Colonic mucosa (tissue), 4 donors: ENCODE data around the gene TXNDC15. TPM values are rescaled to one million over a fixed set of nuclear protein-coding genes. Genes with fewer than 3 reads are reported as not detected.
"Not testable (repeated sequence)": the region's sequence is repeated elsewhere in the genome, so short reads cannot be mapped to it uniquely, and the experiment has no call there.

ENCODE experiments used
- DNase-seq: peaks from one replicate; pipeline ENCODE4 v3.0.0-alpha.2; 2020
- H3K27ac ChIP-seq: fragments of 200-600 bp; one replicate; pipeline ENCODE4 v1.8.0; 2021
- H3K27me3 ChIP-seq: fragments of 200-600 bp; one replicate; pipeline ENCODE4 v1.8.0; 2021
- H3K36me3 ChIP-seq: fragments of 200-600 bp; one replicate; pipeline ENCODE4 v1.8.0; 2021
- H3K4me1 ChIP-seq: fragments of 200-600 bp; one replicate; pipeline ENCODE4 v1.8.0; 2021; ENCODE audit warnings: mild to moderate bottlenecking
- H3K4me3 ChIP-seq: fragments of 200-600 bp; one replicate; pipeline ENCODE4 v1.8.0; 2021
- H3K9ac ChIP-seq, 2 donors: one replicate each; pipeline ENCODE4 v1.7.0; 2013; ENCODE audit warnings: control low read depth in 2 of 2, low read depth in 2 of 2, low read length in 2 of 2
- H3K9me3 ChIP-seq: fragments of 200-600 bp; one replicate; pipeline ENCODE4 v1.8.0; 2021
- intact Hi-C: fragments of 100-400 bp; cut with DNase I; formaldehyde crosslinking; loops from one replicate; pipeline ENCODE4 v1.14.1; 2022
- total RNA-seq, 2 donors: library from RNA; stranded (reverse); fragmentation: NEBNext Ultra II Directional in 1 of 2; extraction: Animal tissue kit (Norgen Biotek cat#: 25700) in 1 of 2; gene quantifications; one replicate each; pipeline ENCODE4 v1.2.1, GENCODE V29; 2021
- TF ChIP-seq, protein P1 (sequence below): fragments of 200-600 bp; IDR thresholded peaks from one replicate; pipeline ENCODE4 v1.8.0; 2022; ENCODE audit warnings: antibody characterized with exemption, mild to moderate bottlenecking
- donor health status: healthy.
- donor health status: DM: no; HTN: no; CAD: no.
- donor health status: DM: no; HTN: no; CAD: no.

The TXNDC15 gene
- total RNA-seq, 2 donors from 2014 or later = 30.7 to 31.8 TPM

DNA sequence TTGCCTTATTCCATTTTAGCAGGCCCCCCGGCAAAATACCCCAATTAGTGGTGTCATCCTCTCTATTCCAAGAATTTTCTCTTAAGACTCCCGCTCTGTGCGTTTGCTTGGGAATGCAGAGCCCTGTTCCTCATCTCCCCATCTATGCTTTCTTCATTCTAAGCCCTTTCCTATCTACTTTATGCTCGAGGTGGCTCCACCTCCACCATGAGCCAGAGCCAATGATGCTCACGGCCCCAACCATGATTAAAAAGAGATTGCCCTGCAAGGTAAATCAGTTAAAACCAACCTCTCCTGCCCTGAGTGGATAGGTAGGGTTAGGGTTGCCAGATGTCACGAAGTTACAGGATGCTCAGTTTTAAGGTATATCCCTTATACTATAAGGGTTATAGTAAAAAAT, 677 bp upstream of the TXNDC15 start:
- Histone ChIP-seq H3K4me1 (no peaks in the 10 kb centered on the region), H3K9ac (peak overlapping the region in 1 of 2 donors; percentile 84), H3K27me3 (no peaks in the 10 kb centered on the region), H3K36me3 (no peaks in the 10 kb centered on the region), H3K4me3 (peak overlapping the region; percentile 97), H3K27ac (peak overlapping the region; percentile 90), H3K9me3 (no peaks in the 10 kb centered on the region)
- TF ChIP-seq, protein P1, sequence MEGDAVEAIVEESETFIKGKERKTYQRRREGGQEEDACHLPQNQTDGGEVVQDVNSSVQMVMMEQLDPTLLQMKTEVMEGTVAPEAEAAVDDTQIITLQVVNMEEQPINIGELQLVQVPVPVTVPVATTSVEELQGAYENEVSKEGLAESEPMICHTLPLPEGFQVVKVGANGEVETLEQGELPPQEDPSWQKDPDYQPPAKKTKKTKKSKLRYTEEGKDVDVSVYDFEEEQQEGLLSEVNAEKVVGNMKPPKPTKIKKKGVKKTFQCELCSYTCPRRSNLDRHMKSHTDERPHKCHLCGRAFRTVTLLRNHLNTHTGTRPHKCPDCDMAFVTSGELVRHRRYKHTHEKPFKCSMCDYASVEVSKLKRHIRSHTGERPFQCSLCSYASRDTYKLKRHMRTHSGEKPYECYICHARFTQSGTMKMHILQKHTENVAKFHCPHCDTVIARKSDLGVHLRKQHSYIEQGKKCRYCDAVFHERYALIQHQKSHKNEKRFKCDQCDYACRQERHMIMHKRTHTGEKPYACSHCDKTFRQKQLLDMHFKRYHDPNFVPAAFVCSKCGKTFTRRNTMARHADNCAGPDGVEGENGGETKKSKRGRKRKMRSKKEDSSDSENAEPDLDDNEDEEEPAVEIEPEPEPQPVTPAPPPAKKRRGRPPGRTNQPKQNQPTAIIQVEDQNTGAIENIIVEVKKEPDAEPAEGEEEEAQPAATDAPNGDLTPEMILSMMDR = no peak
- intact Hi-C loops = no loop called here
- DNase-seq = no peak

DNA sequence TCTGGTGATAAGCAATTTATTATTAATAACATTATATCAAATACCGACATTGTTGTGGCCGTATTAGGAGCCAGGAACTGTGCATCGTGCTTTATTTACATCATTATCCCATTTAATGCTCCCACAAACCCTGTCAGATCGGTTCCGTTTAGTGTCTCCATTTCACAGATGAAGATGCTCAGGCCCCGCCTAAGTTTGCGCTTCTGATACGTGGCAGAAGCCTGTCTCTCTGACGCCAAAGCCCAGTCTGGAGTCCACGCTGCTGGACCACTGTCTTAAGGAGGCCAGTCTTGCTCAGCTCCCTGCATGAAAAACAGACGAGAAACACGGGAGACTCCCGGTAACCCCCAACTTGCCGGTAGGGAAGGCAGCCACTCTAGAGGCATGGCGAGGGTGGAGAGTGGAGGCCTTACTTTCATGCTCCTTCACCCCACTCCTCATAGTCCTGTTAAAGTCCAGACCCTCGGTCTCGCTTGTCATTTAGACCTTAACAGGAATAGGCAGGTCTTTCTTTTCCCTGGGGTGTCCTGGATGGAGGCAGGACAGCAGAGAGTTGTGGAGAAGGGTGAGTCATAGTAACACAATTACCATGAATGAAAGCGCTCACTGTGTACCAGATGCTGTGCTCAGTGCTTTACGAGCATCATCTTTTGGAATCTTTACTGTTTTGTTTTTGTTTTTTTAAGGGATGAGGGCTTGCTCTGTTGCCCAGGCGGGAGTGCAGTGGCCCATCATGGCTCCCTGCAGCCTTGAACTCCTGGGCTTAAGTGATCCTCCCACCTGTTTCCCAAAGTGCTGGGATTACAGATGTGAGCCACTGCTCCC, 872 bp downstream of the TXNDC15 start:
- Histone ChIP-seq H3K27ac (peak overlapping the region; percentile 90), H3K4me1 (no peaks in the 10 kb centered on the region), H3K36me3 (no peaks in the 10 kb centered on the region), H3K27me3 (no peaks in the 10 kb centered on the region), H3K9ac (peak overlapping the region; percentile 84 to 98), H3K9me3 (no peaks in the 10 kb centered on the region), H3K4me3 (peak overlapping the region; percentile 97)
- TF ChIP-seq, protein P1 = no peak
- intact Hi-C loops = no loop called here
- peak; percentile 64 for DNase-seq

DNA sequence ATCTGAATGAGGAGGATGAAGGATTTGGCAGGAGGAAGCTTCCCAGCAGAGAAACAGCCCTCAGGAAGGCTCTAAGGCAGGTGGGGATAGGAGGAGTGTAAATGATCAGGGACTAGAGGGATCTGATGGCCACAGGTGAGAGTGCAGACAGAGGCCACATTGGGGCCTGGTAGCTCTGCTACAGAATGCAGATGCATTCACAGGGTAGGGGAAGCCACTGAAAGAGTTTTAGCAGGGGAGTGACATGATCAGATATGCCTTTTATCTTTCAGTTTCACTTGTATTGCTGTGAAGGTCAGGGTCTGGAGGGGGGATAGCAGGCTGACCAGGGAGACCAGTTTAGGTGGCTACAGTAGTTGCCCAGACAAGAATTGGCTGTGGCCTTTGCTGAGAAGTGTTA, 3.0 kb downstream of the TXNDC15 start:
- intact Hi-C loops = no loop called here
- TF ChIP-seq, protein P1 = no peak

DNA sequence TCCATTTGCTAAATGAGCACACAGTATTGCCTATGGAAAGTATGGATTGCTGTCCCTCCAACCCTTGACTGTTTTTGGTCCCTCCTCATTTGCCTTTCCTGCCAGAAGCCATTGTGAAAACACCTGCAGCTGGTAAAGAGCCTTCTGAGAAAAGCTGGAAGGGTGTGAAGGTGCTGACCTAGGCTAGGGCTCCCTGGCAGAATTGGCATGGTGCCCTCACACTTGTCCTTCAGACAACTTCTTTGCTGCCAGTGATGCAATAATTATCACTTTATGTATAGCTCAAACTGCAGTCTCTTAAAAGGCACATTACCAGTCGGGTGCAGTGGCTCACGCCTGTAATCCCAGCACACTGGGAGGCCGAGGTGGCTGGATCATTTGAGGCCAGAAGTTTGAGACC, 4.2 kb downstream of the TXNDC15 start:
- Histone ChIP-seq H3K27ac (no peak overlapping the region), H3K9ac (no peak overlapping the region), H3K36me3 (no peaks in the 10 kb centered on the region), H3K4me3 (no peak overlapping the region), H3K9me3 (no peaks in the 10 kb centered on the region), H3K4me1 (no peaks in the 10 kb centered on the region), H3K27me3 (no peaks in the 10 kb centered on the region)
- DNase-seq = peak; percentile 34
- intact Hi-C loops = loop anchor here (2.0 kb wide), 1 partner anchor 22 kb away; no protein-coding TSS in a partner anchor
- TF ChIP-seq, protein P1 = no peak

More for the DNA sequence above, 3.0 kb downstream of the TXNDC15 start:
- H3K4me1 ChIP-seq = no peaks in the 10 kb centered on the region
- no peaks in the 10 kb centered on the region for H3K36me3 ChIP-seq
- no peaks in the 10 kb centered on the region for H3K9me3 ChIP-seq
- DNase-seq = no peak
- no peak overlapping the region for H3K4me3 ChIP-seq
- H3K27ac ChIP-seq = no peak overlapping the region
- no peak overlapping the region for H3K9ac ChIP-seq
- H3K27me3 ChIP-seq = no peaks in the 10 kb centered on the region

DNA sequence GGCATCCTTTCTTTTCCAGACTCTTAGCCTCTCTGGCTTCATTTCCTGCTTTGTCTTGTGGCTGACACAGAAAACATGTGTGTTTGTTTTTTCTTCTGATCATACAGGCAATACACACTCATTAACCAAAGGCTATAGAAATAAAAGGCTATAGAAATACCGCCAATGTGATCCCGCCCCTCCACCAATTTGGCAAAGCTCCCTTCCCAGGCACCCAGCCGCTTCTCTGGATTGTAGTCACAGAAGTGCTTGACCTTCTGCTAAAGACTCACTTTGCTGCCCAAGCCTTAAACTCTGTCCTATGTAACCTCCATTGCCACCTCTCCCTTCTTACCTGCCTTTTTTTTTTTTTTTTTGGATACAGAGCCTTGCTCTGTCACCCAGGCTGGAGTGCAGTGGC, 5.3 kb downstream of the TXNDC15 start:
- Histone ChIP-seq H3K9me3 (no peaks in the 10 kb centered on the region), H3K9ac (no peak overlapping the region), H3K27ac (no peak overlapping the region), H3K27me3 (no peaks in the 10 kb centered on the region), H3K36me3 (no peaks in the 10 kb centered on the region), H3K4me1 (no peaks in the 10 kb centered on the region), H3K4me3 (no peak overlapping the region)
- DNase-seq = no peak
- TF ChIP-seq, protein P1 = no peak
- intact Hi-C loops = loop anchor here (2.0 kb wide), 1 partner anchor 21 kb away; no protein-coding TSS in a partner anchor

DNA sequence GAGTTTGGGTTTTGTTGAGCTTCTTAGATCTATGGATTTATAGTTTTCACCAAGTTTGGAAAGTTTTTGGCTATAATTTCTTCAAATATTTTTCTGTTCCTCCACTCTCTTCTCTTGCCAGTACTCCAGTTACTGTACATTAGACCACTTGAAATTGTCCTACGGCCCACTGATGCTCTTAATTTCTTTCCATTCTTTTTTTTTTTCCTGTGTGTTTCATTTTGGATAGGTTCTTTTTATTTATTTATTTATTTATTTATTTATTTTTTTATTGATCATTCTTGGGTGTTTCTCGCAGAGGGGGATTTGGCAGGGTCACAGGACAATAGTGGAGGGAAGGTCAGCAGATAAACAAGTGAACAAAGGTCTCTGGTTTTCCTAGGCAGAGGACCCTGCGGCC, 6.8 kb downstream of the TXNDC15 start:
- H3K4me1 ChIP-seq, H3K27me3 ChIP-seq, H3K4me3 ChIP-seq, H3K27ac ChIP-seq, DNase-seq, H3K36me3 ChIP-seq, intact Hi-C loops, H3K9ac ChIP-seq, H3K9me3 ChIP-seq: not testable (repeated sequence)

DNA sequence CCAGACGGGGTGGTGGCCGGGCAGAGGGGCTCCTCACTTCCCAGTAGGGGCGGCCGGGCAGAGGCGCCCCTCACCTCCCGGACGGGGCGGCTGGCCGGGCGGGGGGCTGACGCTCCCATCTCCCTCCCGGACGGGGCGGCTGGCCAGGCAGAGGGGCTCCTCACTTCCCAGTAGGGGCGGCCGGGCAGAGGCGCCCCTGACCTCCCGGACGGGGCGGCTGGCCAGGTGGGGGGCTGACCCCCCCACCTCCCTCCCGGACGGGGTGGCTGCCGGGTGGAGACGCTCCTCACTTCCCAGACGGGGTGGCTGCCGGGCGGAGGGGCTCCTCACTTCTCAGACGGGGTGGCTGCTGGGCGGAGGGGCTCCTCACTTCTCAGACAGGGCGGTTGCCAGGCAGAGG, 7.5 kb downstream of the TXNDC15 start:
- H3K4me3 ChIP-seq, H3K9ac ChIP-seq, DNase-seq, H3K4me1 ChIP-seq, intact Hi-C loops, H3K36me3 ChIP-seq, H3K27me3 ChIP-seq, H3K9me3 ChIP-seq, H3K27ac ChIP-seq: not testable (repeated sequence)
